HepG2 (cell line): ENCODE measurements around the gene ALDOA. TPM values are rescaled to one million over a fixed set of nuclear protein-coding genes. Genes with fewer than 3 reads are reported as not detected.
A peak's percentile ranks its signal among the peaks of the same experiment; 100 is the strongest.

Experiments used
- ATAC-seq: fragments of 200-7000 bp; cut with Tn5 transposase; 3 replicates; pipeline ENCODE4 v1.9.1; 2020; ENCODE audit warnings: mild to moderate bottlenecking, moderate library complexity
- BruUV-seq: library from RNA; stranded (reverse); fragments of 400-500 nt; replicated peaks from 2 replicates; lab custom pipeline; 2021; lab: Mats Ljungman, UMichigan
- CTCF ChIA-PET: fragments of 300-600 bp; formaldehyde crosslinking; extraction: SDS; loops from one replicate; lab custom pipeline; 2021; ENCODE audit warnings: low total read pairs, inconsistent platforms, low intra/inter-chr PET ratio; lab: Yijun Ruan, JAX
- POLR2A ChIA-PET: fragments of 350-600 bp; sonication (Branson Sonifier 250); formaldehyde crosslinking; loops from one replicate; lab custom pipeline; 2020; ENCODE audit warnings: antibody characterized with exemption, inconsistent platforms; lab: Yijun Ruan, JAX
- DNase-seq: peaks from one replicate; pipeline ENCODE4 v3.0.0-alpha.2; 2015; ENCODE audit warnings: low spot score
- FAIRE-seq: peaks from 3 replicates; lab custom pipeline; 2011; peaks lifted over from hg19 to GRCh38; lab: Jason Lieb, UNC
- H2AFZ ChIP-seq: one replicate; pipeline ENCODE4 v1.6.1; 2011; ENCODE audit warnings: low read length, inconsistent platforms
- H3K27ac ChIP-seq: fragments of 300-600 bp; 3 replicates; pipeline ENCODE4 v1.8.0; 2011; ENCODE audit warnings: mixed run types, mild to moderate bottlenecking, mixed read lengths, low read length, inconsistent platforms; ENCODE audit not compliant: insufficient read depth; ENCODE audit errors: extremely low read length
- H3K27me3 ChIP-seq, 2 experiments: fragments of 200-600 bp in 1 of 2; 2 replicates in 1 of 2; 3 replicates in 1 of 2; pipeline versions ENCODE4 v1.6.0 to v1.8.0; 2011; ENCODE audit warnings: low read length in 2 of 2, mild to moderate bottlenecking in 2 of 2, moderate library complexity in 2 of 2, inconsistent platforms in 1 of 2; ENCODE audit not compliant: insufficient read depth in 2 of 2, control insufficient read depth in 1 of 2
- H3K36me3 ChIP-seq, 2 experiments: fragments of 200-600 bp in 1 of 2; replicated peaks in 1 of 2; 2 replicates in 1 of 2; 3 replicates in 1 of 2; pipeline versions ENCODE4 v1.5.1 to v1.8.0; 2011; ENCODE audit warnings: low read length in 2 of 2, inconsistent platforms in 1 of 2; ENCODE audit not compliant: insufficient read depth in 2 of 2, control insufficient read depth in 1 of 2
- H3K4me1 ChIP-seq: 2 replicates; pipeline ENCODE4 v1.5.1; 2012; ENCODE audit warnings: low read length, inconsistent platforms; ENCODE audit not compliant: insufficient read depth
- H3K4me2 ChIP-seq: 2 replicates; pipeline ENCODE4 v1.6.0; 2011; ENCODE audit warnings: low read depth, low read length, inconsistent platforms
- H3K4me3 ChIP-seq, 3 experiments: fragments of 200-600 bp in 1 of 3; sonication (generic), shearing (Covaris generic) in 1 of 3; replicated peaks in 1 of 3; 2 replicates each; pipeline ENCODE4 v1.5.1; 2011 to 2016; ENCODE audit warnings: low read length in 3 of 3, inconsistent platforms in 2 of 3, low read depth in 2 of 3, mild to moderate bottlenecking in 2 of 3, control low read depth in 1 of 3, mixed read lengths in 1 of 3; ENCODE audit not compliant: insufficient read depth in 1 of 3
- H3K79me2 ChIP-seq: one replicate; pipeline ENCODE4 v1.6.1; 2011; ENCODE audit warnings: low read length, inconsistent platforms; ENCODE audit not compliant: insufficient read depth
- H3K9ac ChIP-seq: 2 replicates; pipeline ENCODE4 v1.6.0; 2011; ENCODE audit warnings: mild to moderate bottlenecking, low read depth, low read length, inconsistent platforms; ENCODE audit not compliant: insufficient read depth
- H3K9me3 ChIP-seq: 2 replicates; pipeline ENCODE4 v1.5.1; 2012; ENCODE audit warnings: mild to moderate bottlenecking, low read length
- H4K20me1 ChIP-seq: 2 replicates; pipeline ENCODE4 v1.6.0; 2011; ENCODE audit warnings: inconsistent platforms, mild to moderate bottlenecking, low read length, moderate library complexity; ENCODE audit not compliant: insufficient read depth
- NCOA2 ChIP-seq: sonication (generic); formaldehyde crosslinking; IDR thresholded peaks from 2 replicates; pipeline ENCODE4 v1.8.0; 2022; ENCODE audit warnings: inconsistent platforms
- NRL ChIP-seq: sonication (generic); formaldehyde crosslinking; IDR thresholded peaks from 2 replicates; pipeline ENCODE4 v1.5.0; 2020; ENCODE audit warnings: missing genetic modification reagents, mild to moderate bottlenecking, moderate library complexity, borderline replicate concordance
- SALL1 ChIP-seq: sonication (generic); formaldehyde crosslinking; IDR thresholded peaks from 2 replicates; pipeline ENCODE4 v1.8.0; 2022; ENCODE audit warnings: mild to moderate bottlenecking, missing genetic modification reagents
- SIN3A ChIP-seq: IDR thresholded peaks from 2 replicates; pipeline ENCODE4 v1.6.1; 2011; ENCODE audit warnings: low read depth, mild to moderate bottlenecking, control low read depth, low read length, borderline replicate concordance
- SMAD1 ChIP-seq: sonication (generic); formaldehyde crosslinking; IDR thresholded peaks from 2 replicates; pipeline ENCODE4 v1.4.0; 2020; ENCODE audit warnings: missing genetic modification reagents, low read depth, mild to moderate bottlenecking, borderline replicate concordance
- TBX3 ChIP-seq: fragments of 450-650 bp; IDR thresholded peaks from 2 replicates; pipeline ENCODE4 v1.6.1; 2017; ENCODE audit warnings: antibody characterized with exemption, mild to moderate bottlenecking, inconsistent platforms, borderline replicate concordance
- THAP7 ChIP-seq: sonication (generic); formaldehyde crosslinking; IDR thresholded peaks from 2 replicates; pipeline ENCODE4 v1.8.1; 2023; ENCODE audit warnings: mild to moderate bottlenecking, missing genetic modification reagents
- ZNF362 ChIP-seq: sonication (generic); formaldehyde crosslinking; IDR thresholded peaks from 2 replicates; pipeline ENCODE4 v1.4.0; 2020; ENCODE audit warnings: missing genetic modification reagents, mild to moderate bottlenecking, borderline replicate concordance
- ZNF619 ChIP-seq: sonication (generic); formaldehyde crosslinking; IDR thresholded peaks from 2 replicates; pipeline ENCODE4 v1.4.0; 2020; ENCODE audit warnings: mild to moderate bottlenecking, missing genetic modification reagents
- WGBS: methylation state at CpG from one replicate; pipeline ENCODE4 v1.1.6; 2017; ENCODE audit warnings: low lambda C conversion rate; 5-methylcytosine and 5-hydroxymethylcytosine counted together
- in situ Hi-C: cut with HindIII; loops from 2 replicates; pipeline ENCODE4 v1.10.0; 2017; ENCODE audit warnings: low pct_unique_long_range_greater_than_20kb; ENCODE audit not compliant: extremely low pct_ligation_motif_present
- intact Hi-C: fragments of 100-400 bp; cut with micrococcal nuclease; formaldehyde crosslinking; loops from one replicate; pipeline ENCODE4 v1.10.0; 2022; ENCODE audit not compliant: unreplicated experiment
- polyA plus RNA-seq, 8 experiments: library from polyadenylated mRNA; depleted of rRNA in 3 of 8; stranded (reverse) in 7 of 8; unstranded in 1 of 8; fragments of >200 nt; fragmentation: Illumina TruSeq in 4 of 8; extraction: Trizol in 4 of 8; gene quantifications; 2 replicates each; pipeline versions ENCODE4 v1.2.1 to v1.2.3, GENCODE V29; 2011 to 2016; ENCODE audit warnings: low read depth in 4 of 8, missing spikeins in 1 of 8, mixed read lengths in 1 of 8; ENCODE audit not compliant: insufficient read depth in 1 of 8
- total RNA-seq, 5 experiments: library from RNA; depleted of rRNA; stranded (reverse); fragments of >200 nt; fragmentation: Illumina TruSeq; extraction: Trizol; gene quantifications; 2 replicates each; pipeline ENCODE4 v1.2.3, GENCODE V29; 2016; ENCODE audit warnings: low read depth in 1 of 5
- TF ChIP-seq, protein P1 (sequence below), 2 experiments: fragments of 450-650 bp in 1 of 2; sonication (generic) in 1 of 2; formaldehyde crosslinking in 1 of 2; IDR thresholded peaks; 2 replicates each; pipeline versions ENCODE4 v1.6.1 to v1.8.0; 2016 to 2022; ENCODE audit warnings: antibody characterized with exemption in 1 of 2, mild to moderate bottlenecking in 1 of 2, missing genetic modification reagents in 1 of 2

ALDOA gene
- total and polyA plus RNA-seq, 2 of the 13 experiments (the other 11 are each of a cell fraction or from before 2014, with no cell fraction given), result 925 to 1,884 TPM

- TF ChIP-seq ZNF362 (CRISPR knock-in tag) (peak; percentile 78), SIN3A (no peak), NRL (CRISPR knock-in tag) (no peak), SMAD1 (CRISPR knock-in tag) (peak; percentile 66; the same call in 1 of the 2 replicates), ZNF619 (CRISPR knock-in tag) (peak; percentile 80; the same call in 1 of the 2 replicates), SALL1 (CRISPR knock-in tag) (peak; percentile 64)
Observed at GRCh38 chr16:30016555-30017276, 48.8 kb upstream of the ALDOA start (continued).

DNA sequence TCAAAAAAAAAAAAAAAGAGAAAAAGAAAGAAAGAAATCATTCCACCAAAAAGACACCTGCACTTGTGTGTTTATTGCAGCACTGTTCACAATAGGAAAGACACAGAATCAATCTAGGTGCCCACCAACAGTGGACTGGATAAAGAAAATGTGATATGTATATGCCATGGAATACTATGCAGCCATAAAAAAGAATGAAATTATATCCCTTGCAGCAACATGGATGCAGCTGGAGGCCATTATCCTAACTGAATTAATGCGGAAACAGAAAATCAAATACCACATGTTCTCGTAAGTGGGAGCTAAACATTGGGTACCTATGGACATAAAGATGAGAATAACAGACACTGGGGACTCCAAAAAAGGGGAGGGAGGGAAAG lies 48.3 kb upstream of the ALDOA start:
- ATAC-seq (no peak), DNase-seq (no peak), FAIRE-seq (no peak)
- no peaks in the 10 kb centered on the region for H3K9me3 ChIP-seq
- ChIA-PET CTCF (no interaction called here), POLR2A (interaction anchor here (1.0 kb wide), 1 partner anchor 118 kb away, joined by 5 read pairs; the partner anchor contains the start of gene SEZ6L2)
- no peak overlapping the region for H3K9ac ChIP-seq
- H3K27me3 ChIP-seq, result peaks cover 0 to 21% of the 10 kb centered on the region in 2 experiments; a peak in 3 of 5 replicates
- H3K4me1 ChIP-seq, result peaks cover 26% of the 10 kb centered on the region
- intact Hi-C loops, result no loop called here
- no peak overlapping the region for H3K27ac ChIP-seq
- H3K4me3 ChIP-seq, result no peak overlapping the region
- no TSS peak for BruUV-seq
- H4K20me1 ChIP-seq, result no peaks in the 10 kb centered on the region
- no peaks in the 10 kb centered on the region for H3K79me2 ChIP-seq
- H3K4me2 ChIP-seq, result no peak overlapping the region
- H2AFZ ChIP-seq, result no peak overlapping the region
- in situ Hi-C loops, result no loop called here
- no peaks in the 10 kb centered on the region for H3K36me3 ChIP-seq
- 86% methylated on average over 2 of the region's 2 CpGs for whole genome bisulfite sequencing
- TF ChIP-seq TBX3 (no peak), THAP7 (CRISPR knock-in tag) (no peak), NCOA2 (CRISPR knock-in tag) (no peak)
- TF ChIP-seq, protein P1, sequence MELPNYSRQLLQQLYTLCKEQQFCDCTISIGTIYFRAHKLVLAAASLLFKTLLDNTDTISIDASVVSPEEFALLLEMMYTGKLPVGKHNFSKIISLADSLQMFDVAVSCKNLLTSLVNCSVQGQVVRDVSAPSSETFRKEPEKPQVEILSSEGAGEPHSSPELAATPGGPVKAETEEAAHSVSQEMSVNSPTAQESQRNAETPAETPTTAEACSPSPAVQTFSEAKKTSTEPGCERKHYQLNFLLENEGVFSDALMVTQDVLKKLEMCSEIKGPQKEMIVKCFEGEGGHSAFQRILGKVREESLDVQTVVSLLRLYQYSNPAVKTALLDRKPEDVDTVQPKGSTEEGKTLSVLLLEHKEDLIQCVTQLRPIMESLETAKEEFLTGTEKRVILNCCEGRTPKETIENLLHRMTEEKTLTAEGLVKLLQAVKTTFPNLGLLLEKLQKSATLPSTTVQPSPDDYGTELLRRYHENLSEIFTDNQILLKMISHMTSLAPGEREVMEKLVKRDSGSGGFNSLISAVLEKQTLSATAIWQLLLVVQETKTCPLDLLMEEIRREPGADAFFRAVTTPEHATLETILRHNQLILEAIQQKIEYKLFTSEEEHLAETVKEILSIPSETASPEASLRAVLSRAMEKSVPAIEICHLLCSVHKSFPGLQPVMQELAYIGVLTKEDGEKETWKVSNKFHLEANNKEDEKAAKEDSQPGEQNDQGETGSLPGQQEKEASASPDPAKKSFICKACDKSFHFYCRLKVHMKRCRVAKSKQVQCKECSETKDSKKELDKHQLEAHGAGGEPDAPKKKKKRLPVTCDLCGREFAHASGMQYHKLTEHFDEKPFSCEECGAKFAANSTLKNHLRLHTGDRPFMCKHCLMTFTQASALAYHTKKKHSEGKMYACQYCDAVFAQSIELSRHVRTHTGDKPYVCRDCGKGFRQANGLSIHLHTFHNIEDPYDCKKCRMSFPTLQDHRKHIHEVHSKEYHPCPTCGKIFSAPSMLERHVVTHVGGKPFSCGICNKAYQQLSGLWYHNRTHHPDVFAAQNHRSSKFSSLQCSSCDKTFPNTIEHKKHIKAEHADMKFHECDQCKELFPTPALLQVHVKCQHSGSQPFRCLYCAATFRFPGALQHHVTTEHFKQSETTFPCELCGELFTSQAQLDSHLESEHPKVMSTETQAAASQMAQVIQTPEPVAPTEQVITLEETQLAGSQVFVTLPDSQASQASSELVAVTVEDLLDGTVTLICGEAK (IDR thresholded peaks at IDR 0.05), result no peak
- TF ChIP-seq, protein P1 (CRISPR knock-in tag; IDR thresholded peaks at IDR 0.05), result no peak
